PC-9 (cell line): Measurements from ENCODE around the gene NFATC1. TPM values are rescaled to one million over a fixed set of nuclear protein-coding genes. Genes with fewer than 3 reads are reported as not detected.

Source experiments
- BruUV-seq: library from RNA; stranded (reverse); fragments of 400-500 nt; replicated peaks from 2 replicates; lab custom pipeline; 2021; lab: Mats Ljungman, UMichigan
- CTCF ChIA-PET: fragments of 300-600 bp; sonication (Branson Sonifier 250); formaldehyde crosslinking; loops from one replicate; lab custom pipeline; 2022; ENCODE audit warnings: antibody characterized with exemption; lab: Charles Lee
- POLR2A ChIA-PET: fragments of 300-600 bp; sonication (Branson Sonifier 250); formaldehyde crosslinking; loops from one replicate; lab custom pipeline; 2022; ENCODE audit warnings: antibody characterized with exemption; ENCODE audit not compliant: unreplicated experiment; lab: Charles Lee
- DNase-seq, 2 experiments: peaks; one replicate each; pipeline versions ENCODE4 v3.0.0 to v3.0.0-alpha.2; 2015 to 2022; ENCODE audit warnings: mixed read lengths in 1 of 2
- H2AFZ ChIP-seq: fragments of 200-600 bp; sonication (generic); 2 replicates; pipeline ENCODE4 v1.8.1; 2017; ENCODE audit warnings: antibody characterized with exemption
- H3F3A ChIP-seq: fragments of 200-600 bp; sonication (generic); 2 replicates; pipeline ENCODE4 v1.8.1; 2017; ENCODE audit warnings: antibody characterized with exemption, mild to moderate bottlenecking, low read depth; ENCODE audit not compliant: insufficient read depth
- H3K27ac ChIP-seq: fragments of 200-600 bp; sonication (generic); 2 replicates; pipeline ENCODE4 v1.6.1; 2016; ENCODE audit warnings: mixed run types
- H3K27me3 ChIP-seq: fragments of 200-600 bp; sonication (generic); 2 replicates; pipeline ENCODE4 v1.6.1; 2016; ENCODE audit warnings: low read depth, mixed run types; ENCODE audit not compliant: insufficient read depth
- H3K36me3 ChIP-seq: fragments of 200-600 bp; sonication (generic); 2 replicates; pipeline ENCODE4 v1.6.1; 2016; ENCODE audit warnings: low read depth, mixed run types
- H3K4me1 ChIP-seq: fragments of 200-600 bp; sonication (generic); replicated peaks from 2 replicates; pipeline ENCODE4 v1.6.1; 2016; ENCODE audit warnings: mixed run types; ENCODE audit not compliant: insufficient read depth
- H3K4me2 ChIP-seq: fragments of 200-600 bp; sonication (generic); 2 replicates; pipeline ENCODE4 v1.6.1; 2017; ENCODE audit warnings: mixed run types
- H3K4me3 ChIP-seq: fragments of 200-600 bp; sonication (generic); 2 replicates; pipeline ENCODE4 v1.6.1; 2016; ENCODE audit warnings: mixed run types
- H3K79me2 ChIP-seq: fragments of 200-600 bp; sonication (generic); 2 replicates; pipeline ENCODE4 v1.6.1; 2017; ENCODE audit warnings: low read depth, mixed run types
- H3K9me2 ChIP-seq: fragments of 200-600 bp; sonication (generic); 2 replicates; pipeline ENCODE4 v1.8.1; 2017; ENCODE audit warnings: mild to moderate bottlenecking; ENCODE audit not compliant: insufficient read depth
- H3K9me3 ChIP-seq: fragments of 200-600 bp; sonication (generic); 2 replicates; pipeline ENCODE4 v1.8.1; 2016; ENCODE audit warnings: low read depth; ENCODE audit not compliant: insufficient read depth
- H4K20me1 ChIP-seq: fragments of 200-600 bp; sonication (generic); 2 replicates; pipeline ENCODE4 v1.8.1; 2017; ENCODE audit not compliant: insufficient read depth
- EZH2 ChIP-seq: fragments of 200-600 bp; sonication (generic); IDR thresholded peaks from 2 replicates; pipeline ENCODE4 v1.8.0; 2017; ENCODE audit warnings: antibody characterized with exemption, low read depth
- intact Hi-C: fragments of 100-400 bp; cut with micrococcal nuclease; formaldehyde crosslinking; loops from one replicate; pipeline ENCODE4 v1.10.0; 2022; ENCODE audit not compliant: unreplicated experiment
- total RNA-seq: library from RNA; stranded (reverse); gene quantifications from 2 replicates; pipeline ENCODE4 v1.2.3, GENCODE V29; 2021
- TF ChIP-seq, protein P1 (sequence below): fragments of 200-600 bp; sonication (generic); conservative IDR thresholded peaks from 2 replicates; pipeline ENCODE4 v1.6.1; 2017; ENCODE audit warnings: mixed run types, antibody characterized with exemption, mild to moderate bottlenecking, moderate library complexity

Gene NFATC1
- total RNA-seq, 1 experiment from 2014 or later, result 2.6 TPM

DNA sequence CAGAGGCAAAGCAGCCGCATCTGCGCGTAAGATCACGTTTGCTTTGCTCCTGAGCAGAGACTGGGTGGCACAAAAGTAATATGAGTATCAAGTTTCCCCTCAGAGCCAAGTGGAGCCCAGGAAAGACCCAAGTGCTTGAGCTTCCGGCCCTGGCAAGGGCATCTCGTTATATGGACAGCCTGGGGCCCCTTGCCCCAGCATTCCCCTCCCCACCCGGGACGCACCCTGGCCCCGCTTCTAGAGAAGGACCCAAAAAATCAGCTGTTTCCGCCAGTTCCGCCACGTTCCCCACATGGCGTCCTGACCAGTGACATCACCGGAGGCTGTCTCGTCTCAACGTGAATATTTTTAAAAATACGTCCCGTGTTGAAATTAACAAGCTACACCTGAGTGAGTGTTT lies 135.1 kb downstream of the NFATC1 start:
- Histone ChIP-seq H3K4me1 (no peaks in the 10 kb centered on the region), H3K27ac (no peak overlapping the region), H2AFZ (no peak overlapping the region), H3F3A (no peaks in the 10 kb centered on the region), H3K36me3 (no peaks in the 10 kb centered on the region), H4K20me1 (no peaks in the 10 kb centered on the region; the same call in 1 of the 2 replicates), H3K9me2 (no peaks in the 10 kb centered on the region), H3K9me3 (no peaks in the 10 kb centered on the region), H3K4me2 (no peak overlapping the region), H3K79me2 (no peaks in the 10 kb centered on the region), H3K27me3 (peaks cover 86% of the 10 kb centered on the region), H3K4me3 (no peak overlapping the region)
- POLR2A ChIA-PET, result no interaction called here
- no TSS peak for BruUV-seq
- TF ChIP-seq EZH2, result no peak
- TF ChIP-seq, protein P1, sequence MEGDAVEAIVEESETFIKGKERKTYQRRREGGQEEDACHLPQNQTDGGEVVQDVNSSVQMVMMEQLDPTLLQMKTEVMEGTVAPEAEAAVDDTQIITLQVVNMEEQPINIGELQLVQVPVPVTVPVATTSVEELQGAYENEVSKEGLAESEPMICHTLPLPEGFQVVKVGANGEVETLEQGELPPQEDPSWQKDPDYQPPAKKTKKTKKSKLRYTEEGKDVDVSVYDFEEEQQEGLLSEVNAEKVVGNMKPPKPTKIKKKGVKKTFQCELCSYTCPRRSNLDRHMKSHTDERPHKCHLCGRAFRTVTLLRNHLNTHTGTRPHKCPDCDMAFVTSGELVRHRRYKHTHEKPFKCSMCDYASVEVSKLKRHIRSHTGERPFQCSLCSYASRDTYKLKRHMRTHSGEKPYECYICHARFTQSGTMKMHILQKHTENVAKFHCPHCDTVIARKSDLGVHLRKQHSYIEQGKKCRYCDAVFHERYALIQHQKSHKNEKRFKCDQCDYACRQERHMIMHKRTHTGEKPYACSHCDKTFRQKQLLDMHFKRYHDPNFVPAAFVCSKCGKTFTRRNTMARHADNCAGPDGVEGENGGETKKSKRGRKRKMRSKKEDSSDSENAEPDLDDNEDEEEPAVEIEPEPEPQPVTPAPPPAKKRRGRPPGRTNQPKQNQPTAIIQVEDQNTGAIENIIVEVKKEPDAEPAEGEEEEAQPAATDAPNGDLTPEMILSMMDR, result no peak
- intact Hi-C loops, result no loop called here
- CTCF ChIA-PET, result no interaction called here
- DNase-seq, result no peak

DNA sequence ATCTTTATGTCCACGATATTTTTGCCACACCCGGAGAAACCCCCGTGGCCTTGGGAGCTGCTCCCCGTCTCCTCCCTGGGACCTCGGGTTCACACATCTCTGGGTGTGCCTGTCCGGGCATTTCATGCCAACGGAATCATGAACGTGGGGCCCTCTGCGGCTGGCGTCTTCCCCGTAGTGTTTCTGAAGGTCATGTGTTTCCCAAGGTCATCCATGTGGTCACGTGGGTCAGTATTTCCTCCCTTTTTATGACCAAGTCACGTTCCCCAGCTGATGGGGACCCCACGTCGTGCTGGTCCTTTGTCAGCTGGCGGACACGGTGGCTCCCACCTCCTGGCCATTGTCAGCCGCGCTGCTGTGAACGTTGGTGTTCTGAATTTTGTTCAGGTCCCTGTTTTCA lies 135.7 kb downstream of the NFATC1 start:
- Histone ChIP-seq H4K20me1 (no peaks in the 10 kb centered on the region; the same call in 1 of the 2 replicates), H3K27me3 (peaks cover 91% of the 10 kb centered on the region), H3K4me1 (no peaks in the 10 kb centered on the region), H3K9me2 (no peaks in the 10 kb centered on the region), H3K79me2 (no peaks in the 10 kb centered on the region), H3K27ac (no peak overlapping the region), H3F3A (no peaks in the 10 kb centered on the region), H3K4me2 (no peak overlapping the region), H2AFZ (no peak overlapping the region), H3K4me3 (no peak overlapping the region), H3K36me3 (no peaks in the 10 kb centered on the region), H3K9me3 (no peaks in the 10 kb centered on the region)
- CTCF ChIA-PET, result no interaction called here
- intact Hi-C loops, result no loop called here
- no peak for TF ChIP-seq EZH2
- TF ChIP-seq, protein P1, result no peak
- POLR2A ChIA-PET, result no interaction called here
- BruUV-seq, result no TSS peak
- DNase-seq, result no peak

DNA sequence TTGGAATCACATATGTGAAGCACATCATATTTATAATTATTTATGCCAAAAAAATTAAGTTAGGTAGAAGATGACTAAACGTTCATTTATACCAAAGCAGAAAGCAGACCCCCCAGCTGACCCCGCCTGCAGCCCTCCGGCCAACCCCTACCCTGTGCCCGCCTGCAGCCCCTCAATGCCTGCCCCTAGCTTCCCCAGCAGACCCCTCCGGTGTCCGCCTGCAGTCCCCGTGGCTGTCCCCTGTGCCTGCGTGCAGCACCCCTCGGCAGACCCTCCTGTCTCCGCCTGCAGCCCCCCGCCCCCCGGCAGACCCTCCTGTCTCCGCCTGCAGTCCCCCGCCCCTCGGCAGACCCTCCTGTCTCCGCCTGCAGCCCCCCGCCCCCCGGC lies 136.2 kb downstream of the NFATC1 start:
- no peak overlapping the region for H3K4me2 ChIP-seq
- intact Hi-C loops, result no loop called here
- no peaks in the 10 kb centered on the region for H3K79me2 ChIP-seq
- H3K4me3 ChIP-seq, result no peak overlapping the region
- H3K4me1 ChIP-seq, result no peaks in the 10 kb centered on the region
- no peak overlapping the region for H2AFZ ChIP-seq
- no peak overlapping the region for H3K27ac ChIP-seq
- TF ChIP-seq, protein P1, result no peak
- TF ChIP-seq EZH2, result no peak
- H3K9me2 ChIP-seq, result no peaks in the 10 kb centered on the region
- no peak for DNase-seq
- H3K9me3 ChIP-seq, result no peaks in the 10 kb centered on the region
- BruUV-seq, result no TSS peak
- ChIA-PET POLR2A (no interaction called here), CTCF (no interaction called here)
- H3K36me3 ChIP-seq, result no peaks in the 10 kb centered on the region
- H3K27me3 ChIP-seq, result peaks cover 90% of the 10 kb centered on the region
- H4K20me1 ChIP-seq, result no peaks in the 10 kb centered on the region; the same call in 1 of the 2 replicates
- no peaks in the 10 kb centered on the region for H3F3A ChIP-seq
